ENCODE data around the gene MLLT10.

The MLLT10 gene

GRCh38 chr10:21510241-21511094, 23.6 kb upstream of the MLLT10 start:
- Mint-ChIP-seq H3K27me3 (peaks cover 51% of the 10 kb centered on the region), H3K27ac (no peak overlapping the region), H3K4me1 (no peaks in the 10 kb centered on the region), H3K4me3 (no peak overlapping the region), H3K36me3 (no peaks in the 10 kb centered on the region), H3K9me3 (no peaks in the 10 kb centered on the region)
- no peak for ATAC-seq

GRCh38 chr10:21511095-21511570, 22.9 kb upstream of the MLLT10 start:
- Mint-ChIP-seq H3K27me3 (peaks cover 57% of the 10 kb centered on the region), H3K27ac (no peak overlapping the region), H3K4me3 (no peak overlapping the region)

GRCh38 chr10:21511946-21512572, 22.0 kb upstream of the MLLT10 start:
- H3K36me3 Mint-ChIP-seq = no peaks in the 10 kb centered on the region
- H3K4me1 Mint-ChIP-seq = peaks cover 7% of the 10 kb centered on the region
- no peak overlapping the region for H3K27ac Mint-ChIP-seq
- H3K9me3 Mint-ChIP-seq = no peaks in the 10 kb centered on the region
- peaks cover 61% of the 10 kb centered on the region for H3K27me3 Mint-ChIP-seq
- no peak for ATAC-seq
- H3K4me3 Mint-ChIP-seq = no peak overlapping the region

More at GRCh38 chr10:21511095-21511570, 22.9 kb upstream of the MLLT10 start:
- ATAC-seq = no peak
- Mint-ChIP-seq H3K36me3 (no peaks in the 10 kb centered on the region), H3K4me1 (peaks cover 6% of the 10 kb centered on the region), H3K9me3 (no peaks in the 10 kb centered on the region)

GRCh38 chr10:21512573-21513404, 21.2 kb upstream of the MLLT10 start:
- no peak overlapping the region for H3K4me3 Mint-ChIP-seq
- no peak overlapping the region for H3K27ac Mint-ChIP-seq
- H3K9me3 Mint-ChIP-seq = no peaks in the 10 kb centered on the region
- ATAC-seq = no peak
- H3K36me3 Mint-ChIP-seq = no peaks in the 10 kb centered on the region
- H3K4me1 Mint-ChIP-seq = peaks cover 15% of the 10 kb centered on the region
- peaks cover 61% of the 10 kb centered on the region for H3K27me3 Mint-ChIP-seq

GRCh38 chr10:21513405-21513788, 20.6 kb upstream of the MLLT10 start:
- Mint-ChIP-seq H3K4me3 (no peak overlapping the region), H3K27me3 (peaks cover 61% of the 10 kb centered on the region), H3K27ac (no peak overlapping the region), H3K9me3 (no peaks in the 10 kb centered on the region), H3K4me1 (peaks cover 21% of the 10 kb centered on the region), H3K36me3 (no peaks in the 10 kb centered on the region)
- ATAC-seq = no peak

- Mint-ChIP-seq H3K27me3 (peaks cover 61% of the 10 kb centered on the region), H3K36me3 (no peaks in the 10 kb centered on the region), H3K4me1 (peaks cover 22% of the 10 kb centered on the region)
Observed at GRCh38 chr10:21514129-21514817, 19.8 kb upstream of the MLLT10 start.

GRCh38 chr10:21514818-21515351, 19.1 kb upstream of the MLLT10 start:
- H3K9me3 Mint-ChIP-seq = no peaks in the 10 kb centered on the region
- H3K4me3 Mint-ChIP-seq = no peak overlapping the region
- no peak overlapping the region for H3K27ac Mint-ChIP-seq
- peaks cover 23% of the 10 kb centered on the region for H3K4me1 Mint-ChIP-seq
- H3K36me3 Mint-ChIP-seq = no peaks in the 10 kb centered on the region
- peaks cover 63% of the 10 kb centered on the region for H3K27me3 Mint-ChIP-seq
- no peak for ATAC-seq

More at GRCh38 chr10:21514129-21514817, 19.8 kb upstream of the MLLT10 start:
- no peak overlapping the region for H3K27ac Mint-ChIP-seq
- ATAC-seq = no peak
- H3K9me3 Mint-ChIP-seq = no peaks in the 10 kb centered on the region
- no peak overlapping the region for H3K4me3 Mint-ChIP-seq

- H3K4me3 Mint-ChIP-seq = peak overlapping the region; percentile 68
- no peaks in the 10 kb centered on the region for H3K36me3 Mint-ChIP-seq
- peaks cover 70% of the 10 kb centered on the region for H3K27me3 Mint-ChIP-seq
- no peak for ATAC-seq
- peaks cover 30% of the 10 kb centered on the region for H3K4me1 Mint-ChIP-seq
- H3K27ac Mint-ChIP-seq = no peak overlapping the region
- H3K9me3 Mint-ChIP-seq = no peaks in the 10 kb centered on the region
Observed at GRCh38 chr10:21515361-21516241, 18.4 kb upstream of the MLLT10 start.

- H3K9me3 Mint-ChIP-seq = no peaks in the 10 kb centered on the region
- H3K36me3 Mint-ChIP-seq = no peaks in the 10 kb centered on the region
- ATAC-seq = peak; percentile 69
- peak overlapping the region; percentile 80 for H3K4me3 Mint-ChIP-seq
- no peak overlapping the region for H3K27ac Mint-ChIP-seq
- H3K27me3 Mint-ChIP-seq = peaks cover 79% of the 10 kb centered on the region
- peaks cover 33% of the 10 kb centered on the region for H3K4me1 Mint-ChIP-seq
Observed at GRCh38 chr10:21516242-21517131, 17.5 kb upstream of the MLLT10 start.

GRCh38 chr10:21517134-21518031, 16.6 kb upstream of the MLLT10 start:
- no peaks in the 10 kb centered on the region for H3K36me3 Mint-ChIP-seq
- peak; percentile 61 for ATAC-seq
- H3K9me3 Mint-ChIP-seq = no peaks in the 10 kb centered on the region
- peaks cover 33% of the 10 kb centered on the region for H3K4me1 Mint-ChIP-seq
- H3K4me3 Mint-ChIP-seq = peak overlapping the region; percentile 80
- H3K27ac Mint-ChIP-seq = no peak overlapping the region
- peaks cover 86% of the 10 kb centered on the region for H3K27me3 Mint-ChIP-seq

- Mint-ChIP-seq H3K9me3 (no peaks in the 10 kb centered on the region), H3K27ac (no peak overlapping the region), H3K4me3 (peak overlapping the region; percentile 80), H3K36me3 (no peaks in the 10 kb centered on the region), H3K27me3 (peaks cover 84% of the 10 kb centered on the region), H3K4me1 (peaks cover 33% of the 10 kb centered on the region)
- no peak for ATAC-seq
Observed at GRCh38 chr10:21518149-21518640, 15.8 kb upstream of the MLLT10 start.

Data from stimulated activated memory B cell treated with anti-CD40 and anti-IgM and Interleukin-4, amounts not matched to agents 10 μg/mL and 1 μg/mL and 100 μg/mL, for 72 hours (primary cell).